ENCODE measurements around the gene VRK1. TPM values are rescaled to one million over a fixed set of nuclear protein-coding genes. Genes with fewer than 3 reads are reported as not detected.

The VRK1 gene
- total and polyA plus RNA-seq, 2 of the 8 experiments (the other 6 are each of a cell fraction or from before 2014, with no cell fraction given) = 24.2 to 64.8 TPM

GRCh38 chr14:96781371-96781770, 15.8 kb upstream of the VRK1 start (continued):
- TF ChIP-seq HDAC6 (IDR thresholded peaks at IDR 0.05; ENCODE audit: low read depth, low read length) (no peak), SP1 (IDR thresholded peaks at IDR 0.05; ENCODE audit: low read depth, low read length) (no peak), GABPA (IDR thresholded peaks at IDR 0.05; ENCODE audit: borderline replicate concordance, insufficient read depth, low read length) (no peak)
- TF ChIP-seq, protein P1, sequence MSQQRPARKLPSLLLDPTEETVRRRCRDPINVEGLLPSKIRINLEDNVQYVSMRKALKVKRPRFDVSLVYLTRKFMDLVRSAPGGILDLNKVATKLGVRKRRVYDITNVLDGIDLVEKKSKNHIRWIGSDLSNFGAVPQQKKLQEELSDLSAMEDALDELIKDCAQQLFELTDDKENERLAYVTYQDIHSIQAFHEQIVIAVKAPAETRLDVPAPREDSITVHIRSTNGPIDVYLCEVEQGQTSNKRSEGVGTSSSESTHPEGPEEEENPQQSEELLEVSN (IDR thresholded peaks at IDR 0.05) = no peak

All from H1 (cell line).